Parathyroid adenoma (tissue), 2 donors: ENCODE measurements around the gene ATP11B.

Experiments used
- H2AFZ ChIP-seq: fragments of 300-600 bp; sonication (generic); one replicate; pipeline ENCODE4 v1.7.0; 2017; ENCODE audit warnings: antibody characterized with exemption, mild to moderate bottlenecking
- H3K27ac ChIP-seq: fragments of 300-600 bp; sonication (generic); one replicate; pipeline ENCODE4 v1.7.0; 2017
- H3K27me3 ChIP-seq: fragments of 300-600 bp; sonication (generic); one replicate; pipeline ENCODE4 v1.7.0; 2017; ENCODE audit warnings: low read length; ENCODE audit not compliant: control insufficient read depth, insufficient read depth
- H3K36me3 ChIP-seq: fragments of 300-600 bp; sonication (generic); one replicate; pipeline ENCODE4 v1.7.0; 2017; ENCODE audit warnings: low read length; ENCODE audit not compliant: control insufficient read depth, insufficient read depth
- H3K4me1 ChIP-seq: fragments of 300-600 bp; sonication (generic); one replicate; pipeline ENCODE4 v1.7.0; 2017; ENCODE audit warnings: control low read depth
- H3K4me2 ChIP-seq: fragments of 300-600 bp; sonication (generic); one replicate; pipeline ENCODE4 v1.7.0; 2017; ENCODE audit warnings: low read length
- H3K4me3 ChIP-seq: fragments of 300-600 bp; sonication (generic); one replicate; pipeline ENCODE4 v1.7.0; 2017; ENCODE audit warnings: low read depth, low read length
- H3K79me2 ChIP-seq: fragments of 300-600 bp; sonication (generic); one replicate; pipeline ENCODE4 v1.7.0; 2017; ENCODE audit warnings: control low read depth
- H3K9ac ChIP-seq: fragments of 300-600 bp; sonication (generic); one replicate; pipeline ENCODE4 v1.7.0; 2017; ENCODE audit warnings: mild to moderate bottlenecking
- H3K9me3 ChIP-seq: fragments of 300-600 bp; sonication (generic); one replicate; pipeline ENCODE4 v1.7.0; 2017; ENCODE audit warnings: low read length; ENCODE audit not compliant: control insufficient read depth
- CTCF ChIP-seq: fragments of 300-600 bp; sonication (generic); IDR thresholded peaks from one replicate; pipeline ENCODE4 v1.7.0; 2017; ENCODE audit warnings: antibody characterized with exemption, mild to moderate bottlenecking
- donor health status: primary hyperparathyroidism.

ATP11B gene

GRCh38 chr3:182785756-182786155 lies 7.5 kb upstream of the ATP11B start:
- Histone ChIP-seq H2AFZ (no peak overlapping the region), H3K4me2 (no peak overlapping the region), H3K9me3 (no peaks in the 10 kb centered on the region), H3K27ac (no peak overlapping the region), H3K79me2 (no peaks in the 10 kb centered on the region), H3K4me3 (no peak overlapping the region), H3K4me1 (no peaks in the 10 kb centered on the region), H3K9ac (no peak overlapping the region), H3K36me3 (no peaks in the 10 kb centered on the region), H3K27me3 (no peaks in the 10 kb centered on the region)
- TF ChIP-seq CTCF: no peak

GRCh38 chr3:182786564-182787196 lies 6.6 kb upstream of the ATP11B start:
- Histone ChIP-seq H3K4me1 (no peaks in the 10 kb centered on the region), H2AFZ (no peak overlapping the region), H3K4me3 (no peak overlapping the region), H3K27ac (no peak overlapping the region), H3K79me2 (no peaks in the 10 kb centered on the region), H3K27me3 (no peaks in the 10 kb centered on the region), H3K9me3 (no peaks in the 10 kb centered on the region), H3K36me3 (no peaks in the 10 kb centered on the region), H3K9ac (no peak overlapping the region), H3K4me2 (no peak overlapping the region)
- no peak for TF ChIP-seq CTCF

- Histone ChIP-seq H3K36me3 (no peaks in the 10 kb centered on the region), H3K79me2 (no peaks in the 10 kb centered on the region), H2AFZ (no peak overlapping the region), H3K4me3 (no peak overlapping the region), H3K27ac (no peak overlapping the region), H3K9ac (no peak overlapping the region), H3K9me3 (no peaks in the 10 kb centered on the region), H3K27me3 (no peaks in the 10 kb centered on the region), H3K4me1 (no peaks in the 10 kb centered on the region), H3K4me2 (no peak overlapping the region)
- TF ChIP-seq CTCF: no peak
These were observed 5.8 kb upstream of the ATP11B start for GRCh38 chr3:182787302-182788036.

GRCh38 chr3:182789371-182789770 lies 3.9 kb upstream of the ATP11B start:
- H3K4me2 ChIP-seq: no peak overlapping the region
- no peak overlapping the region for H3K4me3 ChIP-seq
- H3K4me1 ChIP-seq: no peaks in the 10 kb centered on the region
- TF ChIP-seq CTCF: no peak
- H3K36me3 ChIP-seq: no peaks in the 10 kb centered on the region
- H3K9me3 ChIP-seq: no peaks in the 10 kb centered on the region
- H3K27me3 ChIP-seq: no peaks in the 10 kb centered on the region
- H3K9ac ChIP-seq: no peak overlapping the region
- H3K27ac ChIP-seq: no peak overlapping the region
- H3K79me2 ChIP-seq: no peaks in the 10 kb centered on the region
- no peak overlapping the region for H2AFZ ChIP-seq

GRCh38 chr3:182790612-182791011 lies 2.7 kb upstream of the ATP11B start:
- Histone ChIP-seq H3K9me3 (no peaks in the 10 kb centered on the region), H3K4me2 (no peak overlapping the region), H3K4me1 (no peaks in the 10 kb centered on the region), H3K36me3 (no peaks in the 10 kb centered on the region), H3K4me3 (no peak overlapping the region), H3K27ac (no peak overlapping the region), H2AFZ (no peak overlapping the region), H3K9ac (no peak overlapping the region), H3K79me2 (peaks cover 2% of the 10 kb centered on the region), H3K27me3 (no peaks in the 10 kb centered on the region)
- TF ChIP-seq CTCF: no peak
